Ectodermal cell (in vitro differentiated cells): ENCODE results near the gene RFTN1.

Experiments used
- H3K27ac ChIP-seq: 2 replicates; pipeline ENCODE4 v1.7.0; 2013; ENCODE audit warnings: mild to moderate bottlenecking, low read depth, low read length; ENCODE audit not compliant: insufficient read depth, poor library complexity, severe bottlenecking
- H3K27me3 ChIP-seq: 2 replicates; pipeline ENCODE4 v1.7.0; 2013; ENCODE audit warnings: mild to moderate bottlenecking, low read length; ENCODE audit not compliant: insufficient read depth, control insufficient read depth, poor library complexity, severe bottlenecking
- H3K36me3 ChIP-seq: one replicate; pipeline ENCODE4 v1.7.0; 2013; ENCODE audit warnings: low read length; ENCODE audit not compliant: control insufficient read depth, insufficient read depth
- H3K4me1 ChIP-seq: one replicate; pipeline ENCODE4 v1.7.0; 2013; ENCODE audit warnings: low read length; ENCODE audit not compliant: control insufficient read depth, insufficient read depth
- H3K4me3 ChIP-seq: 2 replicates; pipeline ENCODE4 v1.7.0; 2013; ENCODE audit warnings: low read depth, low read length, control low read depth; ENCODE audit not compliant: insufficient read depth
- H3K9me3 ChIP-seq: 2 replicates; pipeline ENCODE4 v1.7.0; 2013; ENCODE audit warnings: mild to moderate bottlenecking, low read length, moderate library complexity; ENCODE audit not compliant: control insufficient read depth
- WGBS, 2 experiments: methylation state at CpG; one replicate each; pipeline ENCODE4 v1.1.7; 2013; ENCODE audit warnings: missing lambda C conversion rate in 2 of 2; 5-methylcytosine and 5-hydroxymethylcytosine counted together

The RFTN1 gene

DNA sequence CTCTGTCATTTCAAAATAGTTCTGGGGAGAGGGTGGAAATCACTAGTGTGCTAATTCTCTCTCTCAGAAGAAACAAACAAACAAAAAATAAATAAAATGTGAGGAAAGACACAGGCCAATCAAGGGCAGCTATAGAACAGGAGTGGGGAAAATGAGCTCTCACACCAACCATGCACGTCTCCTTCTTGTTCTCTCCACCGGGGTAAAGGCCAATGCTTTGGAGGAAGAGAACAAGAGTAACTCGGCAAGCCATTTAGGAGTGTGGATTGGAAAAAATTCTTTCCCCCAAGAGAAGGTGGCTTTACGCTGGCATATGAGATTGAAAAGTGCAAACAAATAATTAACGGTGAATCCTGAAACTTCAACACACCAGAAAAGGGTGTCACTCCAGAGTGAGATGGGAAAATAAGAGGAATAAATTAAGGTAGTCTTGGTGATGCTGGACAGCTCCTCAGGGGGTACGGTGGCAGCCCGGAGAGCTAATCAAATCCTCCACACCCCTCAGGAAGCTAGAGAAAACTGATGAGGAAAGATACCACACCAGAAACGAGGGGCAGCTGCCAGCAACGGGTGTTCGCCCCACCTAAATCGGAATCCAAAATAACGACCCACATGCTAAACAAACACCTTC lies 88.0 kb downstream of the RFTN1 start:
- Histone ChIP-seq H3K9me3 (no peaks in the 10 kb centered on the region), H3K4me1 (no peaks in the 10 kb centered on the region), H3K36me3 (no peaks in the 10 kb centered on the region), H3K27ac (no peak overlapping the region), H3K4me3 (no peak overlapping the region), H3K27me3 (no peaks in the 10 kb centered on the region)
- WGBS, 2 experiments, result 84 to 86% methylated on average over 11 to 12 of the region's 12 CpGs

GRCh38 chr3:16423947-16424673 lies 89.4 kb downstream of the RFTN1 start:
- H3K9me3 ChIP-seq, result no peaks in the 10 kb centered on the region
- H3K27me3 ChIP-seq, result no peaks in the 10 kb centered on the region
- no peaks in the 10 kb centered on the region for H3K36me3 ChIP-seq
- no peak overlapping the region for H3K27ac ChIP-seq
- H3K4me1 ChIP-seq, result peaks cover 7% of the 10 kb centered on the region
- 100% methylated on average over 1 to 5 of the region's 5 CpGs for WGBS, 2 experiments
- H3K4me3 ChIP-seq, result no peak overlapping the region

GRCh38 chr3:16423298-16423697 lies 90.2 kb downstream of the RFTN1 start:
- no peaks in the 10 kb centered on the region for H3K9me3 ChIP-seq
- WGBS, 2 experiments, result 90 to 97% methylated on average over 2 of the region's 2 CpGs
- H3K27ac ChIP-seq, result no peak overlapping the region
- H3K4me3 ChIP-seq, result no peak overlapping the region
- no peaks in the 10 kb centered on the region for H3K36me3 ChIP-seq
- peaks cover 7% of the 10 kb centered on the region for H3K4me1 ChIP-seq
- no peaks in the 10 kb centered on the region for H3K27me3 ChIP-seq

DNA sequence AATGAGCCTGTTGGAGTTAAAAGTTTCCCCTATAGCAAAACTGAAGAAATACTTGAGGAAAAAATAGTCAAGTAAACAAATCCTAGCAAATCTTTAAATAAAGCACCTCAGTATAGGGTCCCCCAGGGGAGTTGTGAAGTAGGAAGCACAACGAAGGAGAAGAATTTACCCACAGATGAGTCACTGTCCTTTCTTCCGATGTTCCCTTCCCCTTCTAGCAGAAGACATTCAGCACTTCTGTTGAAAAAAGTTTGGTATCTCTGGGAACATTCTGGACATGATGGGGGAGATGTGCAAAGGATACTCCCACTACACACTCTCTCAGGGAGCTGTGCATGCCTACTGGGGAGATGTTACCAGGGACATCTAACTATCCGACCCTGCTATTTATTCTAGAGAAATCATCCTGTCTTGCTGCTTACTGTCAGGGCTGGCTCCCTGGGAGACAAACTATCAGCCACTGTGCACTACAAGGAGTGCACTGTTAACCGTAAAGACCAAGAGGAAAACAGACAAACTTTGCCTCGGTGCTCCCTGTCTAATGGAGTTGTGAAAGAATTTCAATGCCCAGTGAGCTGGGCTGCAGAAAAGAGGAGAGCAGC lies 93.8 kb downstream of the RFTN1 start:
- Histone ChIP-seq H3K36me3 (no peaks in the 10 kb centered on the region), H3K27ac (no peak overlapping the region), H3K9me3 (no peaks in the 10 kb centered on the region), H3K4me1 (peaks cover 7% of the 10 kb centered on the region), H3K4me3 (no peak overlapping the region), H3K27me3 (no peaks in the 10 kb centered on the region)
- WGBS, 2 experiments, result 58 to 66% methylated on average over 5 of the region's 5 CpGs

GRCh38 chr3:16417945-16418739 lies 95.4 kb downstream of the RFTN1 start:
- no peaks in the 10 kb centered on the region for H3K36me3 ChIP-seq
- no peak overlapping the region for H3K4me3 ChIP-seq
- H3K27me3 ChIP-seq, result no peaks in the 10 kb centered on the region
- no peak overlapping the region for H3K27ac ChIP-seq
- H3K9me3 ChIP-seq, result no peaks in the 10 kb centered on the region
- H3K4me1 ChIP-seq, result peaks cover 7% of the 10 kb centered on the region
- 89 to 96% methylated on average over 3 to 4 of the region's 5 CpGs for WGBS, 2 experiments

DNA sequence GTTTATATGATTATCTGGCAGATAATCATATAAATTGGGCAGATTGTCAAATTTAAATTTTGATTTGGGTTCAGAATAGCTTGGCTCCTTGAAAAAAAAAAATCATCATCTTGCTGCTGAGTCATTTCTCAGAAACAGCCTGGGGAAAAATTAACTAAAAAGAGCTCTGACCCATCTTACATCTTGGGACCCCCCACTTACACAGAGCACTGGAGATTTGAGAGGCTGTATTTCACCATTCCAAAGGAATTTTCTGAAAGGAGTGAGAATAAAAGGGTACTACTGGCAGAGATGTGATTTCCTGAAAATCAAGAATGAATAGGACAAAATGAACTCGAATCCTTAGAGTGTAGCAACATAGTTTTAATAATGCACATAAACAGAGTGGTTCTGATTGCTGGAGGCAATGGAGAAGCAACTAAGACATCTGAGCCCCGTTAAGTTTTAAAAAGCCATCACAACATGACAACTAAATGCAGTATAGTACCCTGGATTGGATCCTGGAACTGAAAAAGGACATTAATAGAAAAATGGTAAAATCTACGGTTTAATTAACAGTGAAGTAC lies 97.5 kb downstream of the RFTN1 start:
- H3K36me3 ChIP-seq, result no peaks in the 10 kb centered on the region
- H3K9me3 ChIP-seq, result no peaks in the 10 kb centered on the region
- H3K27me3 ChIP-seq, result no peaks in the 10 kb centered on the region
- no peak overlapping the region for H3K4me3 ChIP-seq
- 87 to 89% methylated on average over 3 of the region's 3 CpGs for WGBS, 2 experiments
- peaks cover 7% of the 10 kb centered on the region for H3K4me1 ChIP-seq
- no peak overlapping the region for H3K27ac ChIP-seq

DNA sequence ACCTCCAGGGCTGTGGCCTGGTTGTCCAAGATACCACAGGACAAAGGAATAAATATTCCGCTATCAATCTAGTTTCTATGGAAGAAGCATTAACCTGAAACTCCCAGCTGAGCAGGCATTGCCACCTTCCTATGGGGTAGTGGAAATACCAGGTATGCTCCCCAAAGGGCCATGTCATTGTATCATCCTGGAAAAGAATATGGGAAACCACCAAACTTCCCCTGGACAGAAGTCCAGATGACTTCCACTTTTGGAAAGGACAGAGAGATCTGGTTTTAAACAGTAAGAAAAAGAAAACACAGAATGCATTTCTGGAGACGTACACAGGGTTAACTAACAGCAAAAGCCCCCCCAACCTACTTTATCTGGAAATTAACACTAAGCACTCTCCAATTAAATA lies 100.2 kb downstream of the RFTN1 start:
- 99 to 100% methylated on average over 2 of the region's 2 CpGs for WGBS, 2 experiments

GRCh38 chr3:16412192-16412800 lies 101.2 kb downstream of the RFTN1 start:
- Histone ChIP-seq H3K4me1 (no peaks in the 10 kb centered on the region), H3K36me3 (no peaks in the 10 kb centered on the region), H3K27me3 (no peaks in the 10 kb centered on the region), H3K4me3 (no peak overlapping the region), H3K27ac (no peak overlapping the region), H3K9me3 (no peaks in the 10 kb centered on the region)
- WGBS, 2 experiments, result 92 to 98% methylated on average over 1 of the region's 1 CpG

More for the DNA sequence above, 100.2 kb downstream of the RFTN1 start:
- H3K36me3 ChIP-seq, result no peaks in the 10 kb centered on the region
- H3K27me3 ChIP-seq, result no peaks in the 10 kb centered on the region
- no peaks in the 10 kb centered on the region for H3K4me1 ChIP-seq
- H3K4me3 ChIP-seq, result no peak overlapping the region
- no peak overlapping the region for H3K27ac ChIP-seq
- no peaks in the 10 kb centered on the region for H3K9me3 ChIP-seq

DNA sequence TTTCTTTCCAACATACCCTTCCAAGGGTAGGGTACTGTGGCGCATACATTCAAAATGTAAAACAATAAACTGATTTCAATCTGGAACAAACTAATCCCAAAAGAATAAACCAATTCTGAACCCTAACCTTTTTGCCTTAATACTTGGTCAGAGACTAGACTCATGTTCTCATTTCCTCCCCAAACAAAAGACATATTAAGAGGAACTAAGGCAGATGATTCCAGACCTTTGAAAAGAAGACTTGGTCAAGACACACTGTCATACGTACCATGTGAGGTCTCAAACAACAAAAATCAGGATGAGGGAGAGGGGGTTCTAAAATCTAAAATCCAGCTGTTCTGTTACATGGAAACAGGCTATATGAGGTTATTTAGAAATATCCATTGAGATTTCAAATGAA lies 102.1 kb downstream of the RFTN1 start:
- no peaks in the 10 kb centered on the region for H3K27me3 ChIP-seq
- WGBS, 2 experiments, result 97 to 98% methylated on average over 2 of the region's 2 CpGs
- no peaks in the 10 kb centered on the region for H3K4me1 ChIP-seq
- no peaks in the 10 kb centered on the region for H3K36me3 ChIP-seq
- no peak overlapping the region for H3K27ac ChIP-seq
- H3K9me3 ChIP-seq, result no peaks in the 10 kb centered on the region
- H3K4me3 ChIP-seq, result no peak overlapping the region
